Activated B cell treated with CpG ODN at 0.5 μM for 24 hours (primary cell): ENCODE data around the gene UBE2QL1. TPM values are rescaled to one million over a fixed set of nuclear protein-coding genes. Genes with fewer than 3 reads are reported as not detected.

Source experiments
- ATAC-seq: fragments of 200-7000 bp; cut with Tn5 transposase; one replicate; pipeline ENCODE4 v1.10.0; 2021; ENCODE audit warnings: low read depth, mild to moderate bottlenecking, moderate library complexity
- CTCF ChIA-PET: fragments of 350-600 bp; sonication (Branson Sonifier 250); formaldehyde crosslinking; loops from one replicate; lab custom pipeline; 2021; ENCODE audit warnings: antibody characterized with exemption; lab: Charles Lee
- POLR2A ChIA-PET: fragments of 350-600 bp; sonication (Branson Sonifier 250); formaldehyde crosslinking; loops from one replicate; lab custom pipeline; 2021; ENCODE audit warnings: antibody characterized with exemption; lab: Charles Lee
- DNase-seq: peaks from one replicate; pipeline ENCODE4 v3.0.0; 2022
- H3K27ac Mint-ChIP-seq: one replicate; pipeline ENCODE4 v1.8.0; 2020; ENCODE audit warnings: mixed read lengths
- H3K27me3 Mint-ChIP-seq: one replicate; pipeline ENCODE4 v1.8.0; 2021; ENCODE audit warnings: mixed read lengths
- H3K36me3 Mint-ChIP-seq: one replicate; pipeline ENCODE4 v1.8.0; 2021; ENCODE audit warnings: low read depth, mixed read lengths
- H3K4me1 Mint-ChIP-seq: one replicate; pipeline ENCODE4 v1.8.0; 2021; ENCODE audit warnings: mixed read lengths
- H3K4me3 Mint-ChIP-seq: one replicate; pipeline ENCODE4 v1.8.0; 2020; ENCODE audit warnings: mild to moderate bottlenecking, mixed read lengths
- H3K9me3 Mint-ChIP-seq: one replicate; pipeline ENCODE4 v1.8.0; 2020; ENCODE audit warnings: mixed read lengths
- CTCF ChIP-seq: fragments of 200-600 bp; IDR thresholded peaks from one replicate; pipeline ENCODE4 v1.8.0; 2022; ENCODE audit warnings: antibody characterized with exemption, mild to moderate bottlenecking
- intact Hi-C: fragments of 100-400 bp; cut with micrococcal nuclease; formaldehyde crosslinking; loops from one replicate; pipeline ENCODE4 v1.15.1; 2024
- total RNA-seq: library from RNA; stranded (reverse); gene quantifications from 2 replicates; pipeline ENCODE4 v1.2.3, GENCODE V29; 2022

The UBE2QL1 gene
- total RNA-seq, 1 donor from 2014 or later = 1.2 TPM

DNA sequence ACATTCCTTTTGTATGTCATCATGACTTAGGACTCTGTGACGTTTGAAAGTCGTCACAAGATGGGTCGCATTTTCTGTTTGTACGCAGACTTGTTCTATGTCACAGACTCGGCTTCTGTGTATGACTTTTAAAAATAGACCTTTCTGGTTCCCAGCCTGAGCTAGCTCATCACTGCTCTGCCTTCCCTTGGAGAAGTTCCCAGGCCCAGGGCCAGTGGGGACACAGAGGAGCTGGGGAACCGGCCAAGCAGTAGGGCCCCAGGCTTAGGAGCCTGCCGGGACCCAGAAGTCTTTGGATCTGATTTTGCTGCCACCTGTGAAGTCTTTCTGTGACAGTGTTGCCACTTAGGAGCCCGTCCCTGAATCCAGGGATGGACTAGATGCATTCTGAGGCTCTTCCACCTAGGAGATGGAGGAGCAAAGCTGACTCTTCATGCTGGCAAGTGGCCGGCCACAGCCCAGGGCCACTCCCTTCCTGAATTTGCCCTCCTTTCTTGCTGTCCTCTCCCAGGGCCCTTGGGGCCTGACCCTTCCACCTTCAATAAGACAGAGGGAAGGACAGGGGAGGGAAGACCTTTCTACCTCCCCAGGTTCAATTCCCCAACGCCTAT lies 18.1 kb upstream of the UBE2QL1 start:
- intact Hi-C loops = no loop called here
- Mint-ChIP-seq H3K4me3 (no peak overlapping the region), H3K27me3 (peaks cover 27% of the 10 kb centered on the region), H3K4me1 (no peaks in the 10 kb centered on the region), H3K9me3 (no peaks in the 10 kb centered on the region), H3K36me3 (no peaks in the 10 kb centered on the region), H3K27ac (no peak overlapping the region)
- DNase-seq (no peak), ATAC-seq (no peak)
- ChIA-PET CTCF (no interaction called here), POLR2A (no interaction called here)
- TF ChIP-seq CTCF = no peak

DNA sequence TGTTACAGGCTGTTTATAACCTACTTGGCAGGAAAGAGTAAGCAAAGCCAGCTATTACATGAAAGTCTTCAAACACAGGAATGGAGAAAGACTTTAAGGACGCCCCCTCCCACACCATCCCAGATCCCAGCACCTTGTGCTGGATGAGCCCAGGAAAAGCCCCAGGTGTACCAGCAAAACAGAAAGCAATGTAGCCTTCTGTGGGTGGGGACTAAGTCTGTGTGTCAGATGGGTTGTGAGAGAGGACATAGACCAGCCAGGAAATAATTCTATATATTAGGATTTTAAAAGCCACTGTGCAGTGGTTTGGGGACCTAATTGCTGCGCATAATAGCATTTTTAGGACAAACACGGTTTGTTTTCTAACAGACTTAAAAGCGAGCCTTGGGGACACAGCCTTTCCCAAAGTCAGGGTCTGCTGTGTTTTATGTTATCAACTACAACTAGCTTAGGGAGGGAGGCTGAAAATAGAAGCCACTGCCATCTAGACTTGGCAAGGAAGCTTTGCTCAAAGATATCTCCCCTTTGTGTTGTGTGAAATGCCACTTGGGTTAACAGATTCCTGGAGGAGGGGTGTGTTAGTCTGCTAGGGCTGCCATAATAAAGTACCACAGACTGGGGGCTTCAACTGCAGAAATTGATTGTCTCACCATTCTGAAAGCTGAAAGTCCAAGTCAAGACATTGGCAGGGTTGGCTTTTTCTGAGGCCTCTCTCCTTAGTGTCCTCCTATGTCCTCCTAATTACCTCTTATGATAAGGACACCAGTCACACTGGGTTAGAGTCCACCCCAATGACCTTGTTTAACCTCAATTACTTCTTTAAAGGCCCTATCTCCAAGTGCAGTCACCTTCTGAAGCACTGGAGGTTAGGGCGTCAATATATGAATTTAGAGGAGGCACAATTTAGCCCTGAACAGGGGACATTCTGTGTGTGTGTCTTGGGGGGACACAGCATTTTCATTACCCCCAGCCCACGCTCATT lies 17.2 kb upstream of the UBE2QL1 start:
- no peaks in the 10 kb centered on the region for H3K36me3 Mint-ChIP-seq
- H3K9me3 Mint-ChIP-seq = no peaks in the 10 kb centered on the region
- no peak for TF ChIP-seq CTCF
- H3K27ac Mint-ChIP-seq = no peak overlapping the region
- POLR2A ChIA-PET = no interaction called here
- H3K27me3 Mint-ChIP-seq = peaks cover 27% of the 10 kb centered on the region
- CTCF ChIA-PET = no interaction called here
- no peaks in the 10 kb centered on the region for H3K4me1 Mint-ChIP-seq
- intact Hi-C loops = no loop called here
- DNase-seq (no peak), ATAC-seq (no peak)
- H3K4me3 Mint-ChIP-seq = no peak overlapping the region

DNA sequence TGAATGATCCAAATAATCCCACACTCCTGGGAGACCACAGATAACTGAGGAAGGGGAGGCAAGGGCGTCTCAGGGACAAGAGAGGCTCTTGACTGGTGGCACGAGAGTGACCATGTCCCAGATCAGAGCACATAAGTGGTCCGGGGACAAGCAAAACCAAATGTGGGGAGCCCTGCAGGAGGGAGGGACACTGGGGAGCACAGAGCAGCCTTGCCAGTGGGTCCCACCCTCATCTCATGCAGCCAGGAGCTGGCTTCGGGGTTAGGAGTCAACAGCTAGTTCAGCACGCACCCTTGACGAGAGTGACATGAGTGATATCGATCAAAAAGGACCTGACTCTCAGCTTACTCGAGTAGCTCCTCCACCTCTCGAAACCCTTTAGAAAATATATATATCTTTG lies 16.5 kb upstream of the UBE2QL1 start:
- POLR2A ChIA-PET = no interaction called here
- Mint-ChIP-seq H3K36me3 (no peaks in the 10 kb centered on the region), H3K9me3 (no peaks in the 10 kb centered on the region), H3K27ac (no peak overlapping the region), H3K4me1 (no peaks in the 10 kb centered on the region), H3K4me3 (no peak overlapping the region), H3K27me3 (peaks cover 27% of the 10 kb centered on the region)
- no peak for DNase-seq
- ATAC-seq = no peak
- CTCF ChIA-PET = no interaction called here
- TF ChIP-seq CTCF = no peak
- intact Hi-C loops = no loop called here

- TF ChIP-seq CTCF = no peak
- no peak overlapping the region for H3K27ac Mint-ChIP-seq
- H3K4me3 Mint-ChIP-seq = no peak overlapping the region
- no peaks in the 10 kb centered on the region for H3K4me1 Mint-ChIP-seq
- ChIA-PET POLR2A (no interaction called here), CTCF (no interaction called here)
- no peak for DNase-seq
- no peaks in the 10 kb centered on the region for H3K36me3 Mint-ChIP-seq
- intact Hi-C loops = no loop called here
- peaks cover 2% of the 10 kb centered on the region for H3K9me3 Mint-ChIP-seq
- H3K27me3 Mint-ChIP-seq = peaks cover 20% of the 10 kb centered on the region
- no peak for ATAC-seq
Observed at GRCh38 chr5:6434731-6435130, 13.9 kb upstream of the UBE2QL1 start.

DNA sequence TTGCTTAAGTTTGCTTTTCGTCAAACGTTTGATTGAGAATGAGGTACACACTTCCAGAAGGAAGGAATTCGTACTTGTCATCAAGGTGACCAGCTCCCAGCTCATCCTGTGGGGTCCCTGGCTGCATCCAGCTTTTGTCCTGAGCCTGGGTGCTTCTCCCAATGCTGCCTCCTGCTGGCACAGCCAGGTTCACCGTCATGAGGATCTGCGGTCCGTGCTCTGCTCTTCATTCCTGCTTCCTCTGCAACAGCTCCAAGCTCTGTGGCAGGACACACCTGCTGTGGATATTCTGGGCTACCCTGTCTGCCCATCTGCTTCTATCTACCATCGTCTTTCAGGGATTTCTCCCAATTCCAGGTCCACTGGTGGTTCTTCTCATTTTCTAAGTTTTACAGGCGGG lies 13.3 kb upstream of the UBE2QL1 start:
- CTCF ChIA-PET = no interaction called here

More for the DNA sequence above, 13.3 kb upstream of the UBE2QL1 start:
- peaks cover 20% of the 10 kb centered on the region for H3K27me3 Mint-ChIP-seq
- H3K36me3 Mint-ChIP-seq = no peaks in the 10 kb centered on the region
- DNase-seq (no peak), ATAC-seq (no peak)
- H3K4me3 Mint-ChIP-seq = no peak overlapping the region
- H3K27ac Mint-ChIP-seq = no peak overlapping the region
- intact Hi-C loops = no loop called here
- TF ChIP-seq CTCF = no peak
- H3K9me3 Mint-ChIP-seq = peaks cover 5% of the 10 kb centered on the region
- H3K4me1 Mint-ChIP-seq = no peaks in the 10 kb centered on the region
- POLR2A ChIA-PET = no interaction called here
